Peyer's patch (tissue), 4 donors: ENCODE measurements around the gene WDR38. TPM values are rescaled to one million over a fixed set of nuclear protein-coding genes. Genes with fewer than 3 reads are reported as not detected.
A peak's percentile ranks its signal among the peaks of the same experiment; 100 is the strongest.

ENCODE experiments used
- DNase-seq, 3 donors: peaks; one replicate each; pipeline ENCODE4 v3.0.0-alpha.2; 2017 to 2019
- H3K27ac ChIP-seq, 4 donors: fragments of 200-600 bp; sonication (generic); one replicate each; pipeline ENCODE4 v1.5.1; 2016 to 2019
- H3K27me3 ChIP-seq, 2 donors: fragments of 200-600 bp; sonication (generic); one replicate each; pipeline ENCODE4 v1.5.1; 2019
- H3K36me3 ChIP-seq, 3 donors: fragments of 200-600 bp; sonication (generic); one replicate each; pipeline ENCODE4 v1.5.1; 2016 to 2019
- H3K4me1 ChIP-seq, 4 donors: fragments of 200-600 bp; sonication (generic); one replicate each; pipeline ENCODE4 v1.5.1; 2016 to 2019
- H3K4me3 ChIP-seq, 4 donors: fragments of 200-600 bp; sonication (generic); 1 replicate in 3 of 4; 2 replicates in 1 of 4; pipeline ENCODE4 v1.5.1; 2016 to 2019; ENCODE audit warnings: mild to moderate bottlenecking in 1 of 4
- H3K9me3 ChIP-seq, 4 donors: fragments of 200-600 bp; sonication (generic); one replicate each; pipeline ENCODE4 v1.5.1; 2016 to 2019; ENCODE audit warnings: mild to moderate bottlenecking in 1 of 4
- POLR2A ChIP-seq, 2 donors: fragments of 450-650 bp; IDR thresholded peaks; one replicate each; pipeline ENCODE4 v1.5.1; 2017; ENCODE audit warnings: antibody characterized with exemption in 2 of 2, mild to moderate bottlenecking in 2 of 2, moderate library complexity in 2 of 2
- total RNA-seq, 4 donors: library from RNA; depleted of rRNA; stranded (reverse); fragments of >200 nt; gene quantifications; one replicate each; pipeline ENCODE4 v1.1.0, GENCODE V29; 2016
- TF ChIP-seq, protein P1 (sequence below), 6 experiments: fragments of 450-650 bp in 4 of 6; fragments of 200-600 bp in 2 of 6; sonication (generic) in 1 of 6; IDR thresholded peaks; one replicate each; pipeline ENCODE4 v1.5.1; 2017 to 2019; ENCODE audit warnings: antibody characterized with exemption in 6 of 6, mild to moderate bottlenecking in 3 of 6, moderate library complexity in 1 of 6

The WDR38 gene
- total RNA-seq, 4 donors from 2014 or later: not detected

DNA sequence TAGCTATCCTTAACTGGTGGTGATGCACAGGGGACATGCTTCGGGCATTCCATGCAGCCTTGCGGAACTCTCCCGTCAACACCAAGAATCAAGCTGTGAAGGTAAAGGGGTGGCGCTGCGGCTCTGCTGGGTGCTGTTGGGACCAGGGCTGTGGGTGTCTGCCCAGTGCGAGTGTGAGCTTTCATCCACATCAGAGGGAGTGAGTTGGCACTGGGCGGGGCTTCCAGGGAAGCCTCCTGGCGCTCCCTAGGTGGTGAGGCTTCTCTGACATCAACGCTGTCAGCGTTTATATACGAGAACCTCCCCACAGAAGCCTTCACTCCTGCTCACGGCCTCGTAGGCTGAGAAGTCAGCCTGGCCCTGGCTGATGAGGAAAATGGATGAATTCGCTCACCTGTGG, 20.4 kb downstream of the WDR38 start:
- H3K4me3 ChIP-seq: no peak overlapping the region

DNA sequence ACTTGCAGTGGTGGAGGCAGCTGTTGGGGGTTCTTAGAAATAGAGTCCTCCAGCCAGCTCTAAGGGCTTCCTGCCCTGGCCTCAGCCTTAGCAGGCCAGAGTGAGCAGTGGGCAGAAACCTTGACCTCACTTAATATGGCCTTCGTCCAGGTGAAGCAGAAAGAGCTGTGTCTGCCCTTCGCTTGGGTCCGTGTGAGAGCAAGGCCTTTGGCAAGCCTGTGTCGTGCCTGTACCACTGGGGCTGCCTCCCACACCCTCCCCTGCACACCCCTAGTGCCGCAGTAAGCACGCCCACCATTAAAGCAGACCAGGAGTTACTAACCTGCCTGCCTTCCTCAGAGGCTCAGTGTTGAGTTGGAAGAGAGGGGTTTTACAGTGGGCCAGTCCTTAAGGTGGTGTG, 22.2 kb downstream of the WDR38 start:
- H3K4me1 ChIP-seq: peaks cover 0 to 37% (median 23%) of the 10 kb centered on the region in 4 donors
- no peak overlapping the region for H3K27ac ChIP-seq
- TF ChIP-seq POLR2A (IDR thresholded peaks at IDR 0.05): no peak
- TF ChIP-seq, protein P1, sequence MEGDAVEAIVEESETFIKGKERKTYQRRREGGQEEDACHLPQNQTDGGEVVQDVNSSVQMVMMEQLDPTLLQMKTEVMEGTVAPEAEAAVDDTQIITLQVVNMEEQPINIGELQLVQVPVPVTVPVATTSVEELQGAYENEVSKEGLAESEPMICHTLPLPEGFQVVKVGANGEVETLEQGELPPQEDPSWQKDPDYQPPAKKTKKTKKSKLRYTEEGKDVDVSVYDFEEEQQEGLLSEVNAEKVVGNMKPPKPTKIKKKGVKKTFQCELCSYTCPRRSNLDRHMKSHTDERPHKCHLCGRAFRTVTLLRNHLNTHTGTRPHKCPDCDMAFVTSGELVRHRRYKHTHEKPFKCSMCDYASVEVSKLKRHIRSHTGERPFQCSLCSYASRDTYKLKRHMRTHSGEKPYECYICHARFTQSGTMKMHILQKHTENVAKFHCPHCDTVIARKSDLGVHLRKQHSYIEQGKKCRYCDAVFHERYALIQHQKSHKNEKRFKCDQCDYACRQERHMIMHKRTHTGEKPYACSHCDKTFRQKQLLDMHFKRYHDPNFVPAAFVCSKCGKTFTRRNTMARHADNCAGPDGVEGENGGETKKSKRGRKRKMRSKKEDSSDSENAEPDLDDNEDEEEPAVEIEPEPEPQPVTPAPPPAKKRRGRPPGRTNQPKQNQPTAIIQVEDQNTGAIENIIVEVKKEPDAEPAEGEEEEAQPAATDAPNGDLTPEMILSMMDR (IDR thresholded peaks at IDR 0.05): no peak
- DNase-seq: no peak
- peaks cover 0 to 74% (median 0%) of the 10 kb centered on the region in 3 donors for H3K36me3 ChIP-seq
- H3K27me3 ChIP-seq: no peaks in the 10 kb centered on the region
- H3K9me3 ChIP-seq: no peaks in the 10 kb centered on the region
- H3K4me3 ChIP-seq: no peak overlapping the region

More for the DNA sequence above, 20.4 kb downstream of the WDR38 start:
- peak overlapping the region in 1 of 4 donors; percentile 97 for H3K27ac ChIP-seq
- peaks cover 0 to 57% (median 0%) of the 10 kb centered on the region in 3 donors for H3K36me3 ChIP-seq
- TF ChIP-seq, protein P1 (IDR thresholded peaks at IDR 0.05): no peak
- no peak for TF ChIP-seq POLR2A (IDR thresholded peaks at IDR 0.05)
- H3K27me3 ChIP-seq: no peaks in the 10 kb centered on the region
- peaks cover 0 to 43% (median 23%) of the 10 kb centered on the region in 4 donors for H3K4me1 ChIP-seq
- DNase-seq: no peak
- no peaks in the 10 kb centered on the region for H3K9me3 ChIP-seq

DNA sequence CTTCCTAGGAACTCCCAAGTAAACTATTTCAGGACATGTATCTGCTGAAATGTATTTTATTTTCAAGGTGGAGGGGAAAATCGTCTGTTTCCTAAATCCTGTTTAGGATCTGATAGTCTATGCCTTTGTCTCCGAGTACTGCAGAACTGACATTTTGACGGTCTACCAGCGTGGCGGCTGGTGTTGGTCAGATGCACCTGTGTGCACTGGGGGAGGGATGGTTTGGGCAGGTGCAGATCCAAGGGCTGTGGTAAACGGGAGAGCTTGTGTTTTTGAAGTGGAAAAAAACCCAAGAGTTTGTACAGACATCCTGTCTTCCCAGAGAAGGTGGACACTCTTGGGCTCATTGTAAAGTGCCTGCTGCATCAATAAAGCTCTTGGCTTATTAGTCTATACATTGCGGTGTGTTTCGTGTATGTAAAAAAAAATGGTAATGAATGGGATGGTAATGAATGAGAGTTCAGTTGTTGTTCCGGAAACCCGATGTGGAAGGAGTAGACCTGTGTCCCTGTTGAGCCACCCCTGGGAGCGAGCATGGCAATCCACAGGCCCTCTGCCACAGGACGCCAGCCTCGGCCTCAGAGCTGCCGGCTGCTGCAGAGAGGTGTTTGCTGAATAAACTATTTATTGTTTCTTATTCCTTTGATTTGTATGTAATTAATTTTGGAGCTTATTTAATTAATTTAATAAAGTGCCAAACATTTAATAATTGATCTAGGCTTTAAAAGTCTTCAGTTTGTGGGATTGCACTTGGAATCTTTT, 23.9 kb downstream of the WDR38 start:
- Histone ChIP-seq H3K9me3 (no peaks in the 10 kb centered on the region), H3K27ac (no peak overlapping the region), H3K36me3 (peaks cover 0 to 88% (median 0%) of the 10 kb centered on the region in 3 donors), H3K27me3 (no peaks in the 10 kb centered on the region), H3K4me1 (peaks cover 0 to 20% (median 10%) of the 10 kb centered on the region in 4 donors), H3K4me3 (no peak overlapping the region)
- no peak for DNase-seq
- TF ChIP-seq POLR2A (IDR thresholded peaks at IDR 0.05): no peak
- TF ChIP-seq, protein P1 (IDR thresholded peaks at IDR 0.05): no peak

DNA sequence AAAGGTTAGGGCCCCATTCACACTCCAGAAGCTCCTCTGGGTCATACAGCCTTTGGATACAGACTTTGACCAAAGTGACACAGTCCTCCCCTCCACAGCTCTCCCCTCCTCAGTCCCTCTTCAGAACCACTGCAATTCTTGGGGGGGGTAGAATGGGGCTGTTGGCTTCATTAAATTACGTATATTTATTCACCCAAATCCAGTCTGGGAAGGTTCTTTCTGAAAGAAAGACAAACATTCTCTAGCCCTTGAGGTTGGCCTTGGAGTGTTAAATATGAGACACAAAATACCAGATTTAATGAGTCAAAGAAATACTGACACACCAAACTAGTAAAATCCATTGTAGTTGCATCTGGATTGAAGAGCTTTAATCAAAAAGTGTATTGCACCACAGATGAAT, 24.8 kb downstream of the WDR38 start:
- Histone ChIP-seq H3K27me3 (no peaks in the 10 kb centered on the region), H3K27ac (no peak overlapping the region), H3K4me3 (no peak overlapping the region), H3K4me1 (peaks cover 0 to 12% (median 4%) of the 10 kb centered on the region in 4 donors), H3K9me3 (no peaks in the 10 kb centered on the region), H3K36me3 (peaks cover 0 to 93% (median 0%) of the 10 kb centered on the region in 3 donors)
- TF ChIP-seq, protein P1 (IDR thresholded peaks at IDR 0.05): no peak
- TF ChIP-seq POLR2A (IDR thresholded peaks at IDR 0.05): no peak
- no peak for DNase-seq

DNA sequence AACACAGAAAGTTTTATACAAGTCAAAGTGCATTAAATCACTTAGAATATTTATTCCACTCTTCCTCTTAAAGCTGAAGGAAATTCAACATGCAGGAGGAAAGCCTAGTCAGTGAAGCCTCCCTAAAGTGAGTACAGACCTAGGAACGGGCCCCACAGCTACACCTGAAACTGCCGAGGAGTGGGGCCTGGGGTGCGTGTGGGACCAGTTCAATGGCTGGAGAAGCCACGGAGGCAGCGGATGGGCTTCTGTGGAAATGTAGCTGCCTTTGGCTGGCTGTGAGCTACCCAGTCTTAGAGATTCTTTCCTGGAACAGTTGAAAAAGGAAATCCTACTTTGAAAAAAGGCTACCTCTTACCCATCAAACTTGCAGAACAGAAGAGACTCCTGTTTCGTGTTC, 25.3 kb downstream of the WDR38 start:
- DNase-seq: no peak
- Histone ChIP-seq H3K9me3 (no peaks in the 10 kb centered on the region), H3K4me3 (no peak overlapping the region), H3K27ac (no peak overlapping the region), H3K27me3 (no peaks in the 10 kb centered on the region), H3K4me1 (peaks cover 0 to 7% (median 1%) of the 10 kb centered on the region in 4 donors), H3K36me3 (peaks cover 0 to 88% (median 0%) of the 10 kb centered on the region in 3 donors)
- no peak for TF ChIP-seq POLR2A (IDR thresholded peaks at IDR 0.05)
- TF ChIP-seq, protein P1 (IDR thresholded peaks at IDR 0.05): no peak
